Uterus (tissue), 4 donors: ENCODE data around the gene TAS2R38. TPM values are rescaled to one million over a fixed set of nuclear protein-coding genes. Genes with fewer than 3 reads are reported as not detected.

Experiments used
- DNase-seq, 2 donors: peaks; one replicate each; pipeline ENCODE4 v3.0.0-alpha.2; 2019 to 2020
- H3K27ac ChIP-seq, 2 donors: fragments of 200-600 bp; sonication (generic); 1 replicate in 1 of 2; 2 replicates in 1 of 2; pipeline ENCODE4 v1.5.1; 2016 to 2018
- H3K27me3 ChIP-seq, 2 donors: fragments of 200-600 bp; sonication (generic); one replicate each; pipeline ENCODE4 v1.5.1; 2018 to 2019; ENCODE audit warnings: control low read depth in 1 of 2
- H3K36me3 ChIP-seq, 2 donors: fragments of 200-600 bp; sonication (generic); one replicate each; pipeline ENCODE4 v1.5.1; 2019; ENCODE audit warnings: control low read depth in 1 of 2
- H3K4me1 ChIP-seq, 2 donors: fragments of 200-600 bp; sonication (generic); one replicate each; pipeline ENCODE4 v1.5.1; 2018 to 2019; ENCODE audit warnings: control low read depth in 1 of 2
- H3K4me3 ChIP-seq, 2 donors: fragments of 200-600 bp; sonication (generic); 1 replicate in 1 of 2; 2 replicates in 1 of 2; pipeline ENCODE4 v1.5.1; 2018 to 2019; ENCODE audit warnings: mild to moderate bottlenecking in 1 of 2
- H3K9me3 ChIP-seq, 2 donors: fragments of 200-600 bp; sonication (generic); one replicate each; pipeline ENCODE4 v1.5.1; 2019; ENCODE audit warnings: control low read depth in 1 of 2
- CTCF ChIP-seq, 4 experiments: fragments of 200-600 bp in 2 of 4; fragments of 450-650 bp in 2 of 4; sonication (generic) in 2 of 4; IDR thresholded peaks; one replicate each; pipeline ENCODE4 v1.5.1; 2016 to 2019; ENCODE audit warnings: antibody characterized with exemption in 4 of 4, mild to moderate bottlenecking in 2 of 4, moderate library complexity in 1 of 4
- POLR2A ChIP-seq, 2 donors: fragments of 450-650 bp; IDR thresholded peaks; one replicate each; pipeline ENCODE4 v1.6.1; 2016; ENCODE audit warnings: antibody characterized with exemption in 2 of 2, mild to moderate bottlenecking in 1 of 2, moderate library complexity in 1 of 2
- intact Hi-C: fragments of 100-400 bp; cut with DNase I; formaldehyde crosslinking; loops from one replicate; pipeline ENCODE4 v1.15.1; 2023; ENCODE audit warnings: low total_unique reads
- total RNA-seq, 4 donors: library from RNA; depleted of rRNA in 3 of 4; stranded (reverse); fragments of >200 nt in 3 of 4; gene quantifications; one replicate each; pipeline versions ENCODE4 v1.1.0 to v1.2.4, GENCODE V29; 2014 to 2023
- donor health status: DM: yes; HTN: yes; CAD: no.

The TAS2R38 gene
- total RNA-seq, 4 donors from 2014 or later = not detected

GRCh38 chr7:141954334-141954733 is 19.2 kb downstream of the TAS2R38 start:
- intact Hi-C loops = no loop called here

GRCh38 chr7:141952461-141952860 is 21.1 kb downstream of the TAS2R38 start:
- TF ChIP-seq CTCF (IDR thresholded peaks at IDR 0.05) (no peak), POLR2A (IDR thresholded peaks at IDR 0.05) (no peak)
- H3K27ac ChIP-seq = no peak overlapping the region
- H3K9me3 ChIP-seq = no peaks in the 10 kb centered on the region
- no peak overlapping the region for H3K4me3 ChIP-seq
- intact Hi-C loops = no loop called here
- no peaks in the 10 kb centered on the region for H3K4me1 ChIP-seq
- H3K27me3 ChIP-seq = no peaks in the 10 kb centered on the region
- H3K36me3 ChIP-seq = no peaks in the 10 kb centered on the region
- no peak for DNase-seq

More at GRCh38 chr7:141954334-141954733, 19.2 kb downstream of the TAS2R38 start:
- no peaks in the 10 kb centered on the region for H3K36me3 ChIP-seq
- H3K27ac ChIP-seq = no peak overlapping the region
- TF ChIP-seq CTCF (IDR thresholded peaks at IDR 0.05) (no peak), POLR2A (IDR thresholded peaks at IDR 0.05) (no peak)
- no peak for DNase-seq
- H3K4me3 ChIP-seq = no peak overlapping the region
- no peaks in the 10 kb centered on the region for H3K9me3 ChIP-seq
- no peaks in the 10 kb centered on the region for H3K27me3 ChIP-seq
- no peaks in the 10 kb centered on the region for H3K4me1 ChIP-seq

GRCh38 chr7:141950806-141951205 is 22.8 kb downstream of the TAS2R38 start:
- no peaks in the 10 kb centered on the region for H3K4me1 ChIP-seq
- no peaks in the 10 kb centered on the region for H3K36me3 ChIP-seq
- no peaks in the 10 kb centered on the region for H3K9me3 ChIP-seq
- no peak for DNase-seq
- intact Hi-C loops = no loop called here
- H3K4me3 ChIP-seq = no peak overlapping the region
- TF ChIP-seq POLR2A (IDR thresholded peaks at IDR 0.05) = no peak
- no peak for TF ChIP-seq CTCF (IDR thresholded peaks at IDR 0.05)
- H3K27ac ChIP-seq = no peak overlapping the region
- no peaks in the 10 kb centered on the region for H3K27me3 ChIP-seq

- no peak for DNase-seq
- no peak overlapping the region for H3K4me3 ChIP-seq
- TF ChIP-seq POLR2A (IDR thresholded peaks at IDR 0.05) (no peak), CTCF (IDR thresholded peaks at IDR 0.05) (no peak)
- H3K4me1 ChIP-seq = no peaks in the 10 kb centered on the region
- H3K36me3 ChIP-seq = no peaks in the 10 kb centered on the region
- intact Hi-C loops = no loop called here
- no peaks in the 10 kb centered on the region for H3K27me3 ChIP-seq
- no peak overlapping the region for H3K27ac ChIP-seq
- no peaks in the 10 kb centered on the region for H3K9me3 ChIP-seq
These were observed 23.7 kb downstream of the TAS2R38 start for GRCh38 chr7:141949911-141950310.

- H3K4me1 ChIP-seq = no peaks in the 10 kb centered on the region
- no peaks in the 10 kb centered on the region for H3K27me3 ChIP-seq
- DNase-seq = no peak
- intact Hi-C loops = no loop called here
- no peak overlapping the region for H3K27ac ChIP-seq
- no peak overlapping the region for H3K4me3 ChIP-seq
- TF ChIP-seq POLR2A (IDR thresholded peaks at IDR 0.05) (no peak), CTCF (IDR thresholded peaks at IDR 0.05) (no peak)
- H3K9me3 ChIP-seq = no peaks in the 10 kb centered on the region
- H3K36me3 ChIP-seq = no peaks in the 10 kb centered on the region
These were observed 24.1 kb downstream of the TAS2R38 start for GRCh38 chr7:141949451-141949850.
